HEK293T (cell line): Measurements from ENCODE around the gene PROM2.

Experiments used
- CTCF ChIA-PET: fragments of 350-600 bp; formaldehyde crosslinking; extraction: SDS; loops from one replicate; lab custom pipeline; 2021; ENCODE audit warnings: antibody characterized with exemption, inconsistent platforms; lab: Yijun Ruan, JAX
- POLR2A ChIA-PET: fragments of 350-600 bp; formaldehyde crosslinking; extraction: SDS; loops from one replicate; lab custom pipeline; 2020; ENCODE audit warnings: antibody characterized with exemption, inconsistent platforms; lab: Yijun Ruan, JAX
- DNase-seq: peaks from one replicate; pipeline ENCODE4 v3.0.0; 2012; ENCODE audit warnings: mixed read lengths; ENCODE audit errors: extremely low spot score
- ARNT ChIP-seq: fragments of 450-650 bp; IDR thresholded peaks from 2 replicates; pipeline ENCODE4 v1.6.1; 2017; ENCODE audit warnings: mild to moderate bottlenecking
- BHLHE40 ChIP-seq: fragments of 450-650 bp; IDR thresholded peaks from 2 replicates; pipeline ENCODE4 v1.6.1; 2016; ENCODE audit warnings: mild to moderate bottlenecking, moderate library complexity, borderline replicate concordance
- CTBP1 ChIP-seq: fragments of 450-650 bp; IDR thresholded peaks from 2 replicates; pipeline ENCODE4 v1.6.1; 2016; ENCODE audit warnings: borderline replicate concordance
- ELF4 ChIP-seq: fragments of 450-650 bp; IDR thresholded peaks from 2 replicates; pipeline ENCODE4 v1.6.1; 2017; ENCODE audit warnings: antibody characterized with exemption
- FOXA1 ChIP-seq: fragments of 450-650 bp; IDR thresholded peaks from 2 replicates; pipeline ENCODE4 v1.6.1; 2016; ENCODE audit warnings: mild to moderate bottlenecking
- FOXK2 ChIP-seq: fragments of 450-650 bp; IDR thresholded peaks from 2 replicates; pipeline ENCODE4 v1.6.1; 2016; ENCODE audit warnings: mild to moderate bottlenecking
- FOXM1 ChIP-seq: fragments of 450-650 bp; IDR thresholded peaks from 2 replicates; pipeline ENCODE4 v1.6.1; 2017; ENCODE audit warnings: mild to moderate bottlenecking, borderline replicate concordance
- HDGF ChIP-seq: fragments of 450-650 bp; IDR thresholded peaks from 2 replicates; pipeline ENCODE4 v1.6.1; 2017; ENCODE audit warnings: antibody characterized with exemption, borderline replicate concordance
- L3MBTL2 ChIP-seq: fragments of 450-650 bp; conservative IDR thresholded peaks from 2 replicates; pipeline ENCODE4 v1.6.1; 2016; ENCODE audit warnings: mild to moderate bottlenecking
- LEF1 ChIP-seq: fragments of 450-650 bp; IDR thresholded peaks from 2 replicates; pipeline ENCODE4 v1.6.1; 2017; ENCODE audit warnings: mild to moderate bottlenecking, borderline replicate concordance
- NFRKB ChIP-seq: fragments of 450-650 bp; IDR thresholded peaks from 2 replicates; pipeline ENCODE4 v1.6.1; 2016; ENCODE audit warnings: mild to moderate bottlenecking, moderate library complexity
- SP1 ChIP-seq: fragments of 450-650 bp; IDR thresholded peaks from 2 replicates; pipeline ENCODE4 v1.6.1; 2017
- SUZ12 ChIP-seq: fragments of 450-650 bp; IDR thresholded peaks from 2 replicates; pipeline ENCODE4 v1.6.1; 2016; ENCODE audit warnings: mild to moderate bottlenecking
- TARDBP ChIP-seq: fragments of 450-650 bp; IDR thresholded peaks from 2 replicates; pipeline ENCODE4 v1.6.1; 2016
- ZNF384 ChIP-seq: fragments of 450-650 bp; IDR thresholded peaks from 2 replicates; pipeline ENCODE4 v1.6.1; 2016
- TF ChIP-seq, protein P1 (sequence below): fragments of 450-650 bp; IDR thresholded peaks from 2 replicates; pipeline ENCODE4 v1.6.1; 2016

PROM2 gene

DNA sequence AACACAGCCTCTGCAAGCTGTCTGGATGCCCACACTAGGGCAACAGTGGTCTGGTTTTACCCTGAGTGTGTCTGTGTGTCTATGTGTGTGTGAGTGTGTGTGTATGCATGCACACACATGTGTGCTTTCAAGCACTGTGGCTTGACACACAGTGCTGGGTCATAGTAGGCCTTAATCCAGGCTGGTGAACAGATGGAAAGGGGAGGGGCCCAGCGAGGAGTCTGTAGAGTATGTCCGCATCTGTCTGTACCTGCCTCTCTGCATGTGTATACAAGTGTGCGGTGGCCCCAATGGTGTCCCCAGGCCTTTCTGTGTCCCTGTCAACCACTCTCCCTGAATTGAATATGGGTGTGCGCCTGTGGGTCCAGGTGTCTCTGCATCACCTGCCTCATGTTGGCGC lies 13.6 kb downstream of the PROM2 start:
- CTCF ChIA-PET: no interaction called here
- no peak for DNase-seq
- POLR2A ChIA-PET: no interaction called here
- TF ChIP-seq NFRKB (no peak), SP1 (no peak), BHLHE40 (no peak)

DNA sequence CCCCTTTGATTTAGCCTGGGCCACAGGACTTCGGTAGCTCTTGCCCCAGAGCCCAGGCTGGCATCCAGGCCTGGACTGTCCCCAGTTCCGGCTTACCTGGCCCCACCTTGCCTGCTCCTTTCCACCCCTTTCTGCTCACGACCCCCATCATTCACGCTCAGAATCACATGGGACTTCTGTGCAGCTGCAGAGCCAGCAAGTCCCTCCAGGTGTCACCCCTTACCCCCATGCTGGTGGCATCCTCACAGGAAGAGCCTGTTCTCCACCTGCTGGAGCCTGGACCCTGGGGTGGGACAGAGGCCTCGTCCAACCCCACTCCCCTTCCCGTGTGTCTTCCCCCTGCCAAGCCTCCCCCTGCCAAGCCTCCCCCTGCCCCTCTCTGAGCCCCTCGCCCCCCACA lies 15.0 kb downstream of the PROM2 start:
- no peak for DNase-seq
- TF ChIP-seq ELF4: no peak
- no peak for TF ChIP-seq LEF1
- no peak for TF ChIP-seq L3MBTL2
- TF ChIP-seq, protein P1, sequence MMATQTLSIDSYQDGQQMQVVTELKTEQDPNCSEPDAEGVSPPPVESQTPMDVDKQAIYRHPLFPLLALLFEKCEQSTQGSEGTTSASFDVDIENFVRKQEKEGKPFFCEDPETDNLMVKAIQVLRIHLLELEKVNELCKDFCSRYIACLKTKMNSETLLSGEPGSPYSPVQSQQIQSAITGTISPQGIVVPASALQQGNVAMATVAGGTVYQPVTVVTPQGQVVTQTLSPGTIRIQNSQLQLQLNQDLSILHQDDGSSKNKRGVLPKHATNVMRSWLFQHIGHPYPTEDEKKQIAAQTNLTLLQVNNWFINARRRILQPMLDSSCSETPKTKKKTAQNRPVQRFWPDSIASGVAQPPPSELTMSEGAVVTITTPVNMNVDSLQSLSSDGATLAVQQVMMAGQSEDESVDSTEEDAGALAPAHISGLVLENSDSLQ: no peak
- TF ChIP-seq NFRKB: no peak
- TF ChIP-seq SUZ12: no peak
- no peak for TF ChIP-seq BHLHE40
- TF ChIP-seq ZNF384: no peak
- no peak for TF ChIP-seq ARNT
- TF ChIP-seq SP1: no peak
- TF ChIP-seq CTBP1: no peak
- TF ChIP-seq FOXM1: no peak
- CTCF ChIA-PET: no interaction called here
- POLR2A ChIA-PET: no interaction called here

- ChIA-PET CTCF (no interaction called here), POLR2A (no interaction called here)
- no peak for TF ChIP-seq HDGF
- TF ChIP-seq FOXK2: no peak
- no peak for TF ChIP-seq ZNF384
- TF ChIP-seq, protein P1: no peak
- TF ChIP-seq FOXA1: no peak
- no peak for TF ChIP-seq SUZ12
- TF ChIP-seq TARDBP: no peak
- no peak for TF ChIP-seq LEF1
- no peak for TF ChIP-seq FOXM1
- no peak for TF ChIP-seq SP1
- no peak for TF ChIP-seq CTBP1
- no peak for TF ChIP-seq BHLHE40
- no peak for TF ChIP-seq NFRKB
- TF ChIP-seq ELF4: no peak
- DNase-seq: no peak
Measured at GRCh38 chr2:95291222-95291621, 17.0 kb downstream of the PROM2 start.

- CTCF ChIA-PET: no interaction called here
- DNase-seq: no peak
- no peak for TF ChIP-seq L3MBTL2
- TF ChIP-seq TARDBP: no peak
- TF ChIP-seq LEF1: no peak
- no peak for TF ChIP-seq NFRKB
- no peak for TF ChIP-seq FOXA1
- no peak for TF ChIP-seq HDGF
- TF ChIP-seq SUZ12: no peak
- no peak for TF ChIP-seq CTBP1
- TF ChIP-seq SP1: no peak
- TF ChIP-seq ZNF384: no peak
- no peak for TF ChIP-seq FOXM1
- TF ChIP-seq ARNT: no peak
- POLR2A ChIA-PET: interaction anchor here (0.5 kb wide), 1 partner anchor 61 kb away, joined by 3 read pairs; no protein-coding TSS in a partner anchor
Measured at GRCh38 chr2:95292623-95293260, 18.5 kb downstream of the PROM2 start.

DNA sequence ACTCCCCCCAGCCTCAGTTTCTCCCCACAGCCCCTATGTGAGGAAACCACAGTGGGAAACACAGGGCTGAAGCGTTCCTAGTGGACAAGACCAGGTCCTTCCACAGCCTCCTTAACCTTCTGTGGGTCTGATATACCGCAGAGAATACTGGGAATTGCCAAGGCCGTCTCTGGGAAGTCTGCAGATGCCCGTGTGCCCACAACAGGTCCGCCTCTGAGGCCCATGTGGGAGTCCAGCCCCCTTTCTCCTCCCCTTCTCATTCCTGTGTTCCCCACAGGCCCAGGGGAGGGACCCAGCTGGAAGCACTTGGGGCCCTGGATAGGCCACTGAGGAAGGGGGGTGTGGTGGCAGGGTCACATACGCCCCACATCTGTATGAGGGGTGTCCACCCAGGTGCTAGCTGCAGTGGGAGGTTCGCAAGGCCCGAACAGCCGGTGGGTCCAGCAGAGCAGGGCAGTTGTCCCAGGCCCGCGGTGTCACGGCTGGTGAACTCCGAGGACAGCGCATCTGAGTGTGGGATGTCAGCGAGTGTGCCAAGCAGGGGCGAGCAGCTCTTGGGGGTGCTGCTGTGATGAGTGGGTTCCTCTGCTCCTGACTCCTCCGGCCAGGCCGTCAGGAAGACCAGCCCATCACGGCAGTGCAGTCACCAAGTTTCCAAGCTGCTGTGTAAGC lies 20.5 kb downstream of the PROM2 start:
- DNase-seq: no peak
- ChIA-PET CTCF (no interaction called here), POLR2A (interaction anchor here (0.5 kb wide), 1 partner anchor 42 kb away, joined by 3 read pairs; no protein-coding TSS in a partner anchor)
- no peak for TF ChIP-seq FOXA1
- TF ChIP-seq SP1: no peak
- no peak for TF ChIP-seq CTBP1
- TF ChIP-seq, protein P1: no peak

DNA sequence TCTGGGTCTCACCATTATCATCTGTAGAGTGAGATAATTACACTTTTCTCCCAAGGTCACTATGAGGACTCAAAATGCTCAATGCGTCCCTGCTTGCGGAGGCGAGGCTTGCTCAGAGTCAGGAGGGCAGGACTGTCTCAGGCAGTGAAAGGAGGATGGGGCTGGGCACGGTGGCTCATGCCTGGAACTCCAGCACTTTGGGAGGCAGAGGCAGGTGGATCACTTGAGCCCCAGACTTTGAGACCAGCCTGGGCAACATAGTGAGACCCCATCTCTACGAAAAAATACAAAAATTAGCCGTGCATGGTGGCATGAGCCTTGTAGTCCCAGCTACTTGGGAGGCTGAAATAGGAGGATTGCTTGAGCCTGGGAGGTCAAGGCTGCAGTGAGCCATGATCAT lies 21.1 kb downstream of the PROM2 start:
- ChIA-PET POLR2A (no interaction called here), CTCF (no interaction called here)
- DNase-seq: no peak
- TF ChIP-seq LEF1 (no peak), SP1 (no peak), BHLHE40 (no peak), HDGF (no peak), NFRKB (no peak), SUZ12 (no peak), ARNT (no peak), ZNF384 (no peak), FOXK2 (no peak), CTBP1 (no peak), FOXA1 (no peak)
- TF ChIP-seq, protein P1: no peak
